ENCODE measurements around the gene CDH18. TPM values are rescaled to one million over a fixed set of nuclear protein-coding genes. Genes with fewer than 3 reads are reported as not detected.

The CDH18 gene
- total and polyA plus RNA-seq, 2 of the 4 experiments (the other 2 are of a cell fraction), result 0.24 to 1.1 TPM

DNA sequence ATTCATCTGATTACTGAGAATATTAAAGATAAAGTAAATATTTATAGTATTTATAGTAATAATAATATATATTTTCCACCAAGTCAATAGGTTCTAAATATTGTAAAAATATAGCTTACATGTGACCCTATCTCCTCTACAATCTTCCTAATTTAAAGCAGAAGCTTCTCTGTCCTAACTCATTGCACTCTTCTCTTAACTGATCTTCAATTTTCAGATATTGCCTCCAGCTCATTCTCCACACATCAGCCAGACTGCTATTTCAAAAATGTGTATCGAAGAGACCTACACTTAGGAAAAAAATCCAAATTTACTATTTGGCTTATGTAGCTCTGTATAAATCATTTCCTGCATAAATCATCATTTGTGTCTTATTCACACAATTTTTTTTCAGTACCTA, 47.8 kb downstream of the CDH18 start:
- CTCF ChIA-PET, result no interaction called here
- no peak overlapping the region for H2BK120ac ChIP-seq (ENCODE audit: low read depth, low read length)
- dilution Hi-C loops (cut with HindIII; ENCODE audit: low sequenced_read_pairs, unreplicated experiment) (no loop called here), in situ Hi-C loops (cut with MboI; ENCODE audit: low sequenced_read_pairs) (no loop called here), intact Hi-C loops (cut with micrococcal nuclease) (no loop called here)
- no peaks in the 10 kb centered on the region; the same call in 1 of the 2 replicates for H3K27me3 ChIP-seq (ENCODE audit: control insufficient read depth, insufficient read depth, low read length)
- no peak overlapping the region for H3K4ac ChIP-seq (ENCODE audit: low read depth, low read length)
- no peak overlapping the region for H3K4me3 ChIP-seq (ENCODE audit: insufficient read depth, low read depth, low read length)
- no peaks in the 10 kb centered on the region for H4K20me1 ChIP-seq (ENCODE audit: insufficient read depth, low read length)
- ATAC-seq (ENCODE audit: low read depth) (no peak), DNase-seq (no peak)
- no peak overlapping the region for H3K4me2 ChIP-seq (ENCODE audit: low read depth, low read length)
- no peaks in the 10 kb centered on the region for H3K9me1 ChIP-seq (ENCODE audit: insufficient read depth, low read length)
- POLR2A ChIA-PET (ENCODE audit: unreplicated experiment), result no interaction called here
- H3K36me3 ChIP-seq (ENCODE audit: control insufficient read depth, insufficient read depth, low read length), result no peaks in the 10 kb centered on the region
- no peak overlapping the region for H2BK15ac ChIP-seq (ENCODE audit: low read depth, low read length)
- H2AK9ac ChIP-seq (replicated peaks; ENCODE audit: low read depth, low read length, poor library complexity), result no peak overlapping the region
- H3K79me1 ChIP-seq (ENCODE audit: low read depth in 1 of 2, low read length in 2 of 2), result no peaks in the 10 kb centered on the region
- no peak overlapping the region for H2BK20ac ChIP-seq (ENCODE audit: low read depth, low read length)
- H3K4me1 ChIP-seq (ENCODE audit: control insufficient read depth, insufficient read depth, low read length), result no peaks in the 10 kb centered on the region
- H2BK5ac ChIP-seq (ENCODE audit: low read depth, low read length, poor library complexity, severe bottlenecking), result no peak overlapping the region
- no CpG with 5 or more reads among the region's 1 CpG for WGBS, 2 experiments (ENCODE audit: extremely low coverage in 2 of 2, insufficient read length in 1 of 2)
- TF ChIP-seq CTCF (conservative IDR thresholded peaks at IDR 0.05; ENCODE audit: low read depth, low read length) (no peak), SMC3 (IDR thresholded peaks at IDR 0.05; ENCODE audit: low read depth, low read length) (no peak), MAFK (IDR thresholded peaks at IDR 0.05; ENCODE audit: low read depth, low read length) (no peak), RAD21 (IDR thresholded peaks at IDR 0.05; ENCODE audit: low read length) (no peak), POLR2A (IDR thresholded peaks at IDR 0.05; ENCODE audit: low read depth, low read length) (no peak), MXI1 (IDR thresholded peaks at IDR 0.05; ENCODE audit: borderline replicate concordance, low read depth, low read length) (no peak), RCOR1 (IDR thresholded peaks at IDR 0.05; ENCODE audit: insufficient replicate concordance, low read length) (no peak), USF2 (IDR thresholded peaks at IDR 0.05; ENCODE audit: low read depth, low read length) (no peak), BHLHE40 (IDR thresholded peaks at IDR 0.05; ENCODE audit: low read depth, low read length) (no peak), NFE2L2 (IDR thresholded peaks at IDR 0.05; ENCODE audit: low read depth, low read length) (no peak), CEBPB (IDR thresholded peaks at IDR 0.05; ENCODE audit: low read depth, low read length) (no peak), MAZ (IDR thresholded peaks at IDR 0.05; ENCODE audit: borderline replicate concordance, low read depth, low read length) (no peak), CHD1 (IDR thresholded peaks at IDR 0.05; ENCODE audit: low read depth, low read length) (no peak)
- TF ChIP-seq, protein P1, sequence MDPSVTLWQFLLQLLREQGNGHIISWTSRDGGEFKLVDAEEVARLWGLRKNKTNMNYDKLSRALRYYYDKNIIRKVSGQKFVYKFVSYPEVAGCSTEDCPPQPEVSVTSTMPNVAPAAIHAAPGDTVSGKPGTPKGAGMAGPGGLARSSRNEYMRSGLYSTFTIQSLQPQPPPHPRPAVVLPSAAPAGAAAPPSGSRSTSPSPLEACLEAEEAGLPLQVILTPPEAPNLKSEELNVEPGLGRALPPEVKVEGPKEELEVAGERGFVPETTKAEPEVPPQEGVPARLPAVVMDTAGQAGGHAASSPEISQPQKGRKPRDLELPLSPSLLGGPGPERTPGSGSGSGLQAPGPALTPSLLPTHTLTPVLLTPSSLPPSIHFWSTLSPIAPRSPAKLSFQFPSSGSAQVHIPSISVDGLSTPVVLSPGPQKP (IDR thresholded peaks at IDR 0.05; ENCODE audit: borderline replicate concordance, low read depth, low read length), result no peak
- BruUV-seq (replicated peaks), result no TSS peak
- H4K5ac ChIP-seq (ENCODE audit: low read depth, low read length), result no peak overlapping the region
- no peak overlapping the region for H2AFZ ChIP-seq (replicated peaks; ENCODE audit: low read length, poor library complexity)
- H3K56ac ChIP-seq (ENCODE audit: extremely low read depth, insufficient read depth, low read length), result no peak overlapping the region
- no peak overlapping the region for H4K8ac ChIP-seq (ENCODE audit: low read depth in 2 of 2, low read length in 2 of 2)
- H3K9me3 ChIP-seq (ENCODE audit: control insufficient read depth, insufficient read depth, low read length), result no peaks in the 10 kb centered on the region
- no peak overlapping the region for H3K9ac ChIP-seq (ENCODE audit: low read depth, low read length)
- no peak overlapping the region for H3K18ac ChIP-seq (ENCODE audit: low read depth, low read length)
- no peak overlapping the region for H3K14ac ChIP-seq (replicated peaks; ENCODE audit: low read depth, low read length)
- no peak overlapping the region for H4K91ac ChIP-seq (ENCODE audit: insufficient read depth, low read depth, low read length)
- no peak overlapping the region for H2AK5ac ChIP-seq (ENCODE audit: low read depth, low read length)
- H3K27ac ChIP-seq (ENCODE audit: insufficient read depth, low read length), result no peak overlapping the region
- H3K23ac ChIP-seq (ENCODE audit: low read depth, low read length), result no peak overlapping the region
